Posterior cingulate gyrus (tissue), 11 donors: ENCODE data around the gene GRB2.

Experiments
- DNase-seq, 10 donors: peaks; one replicate each; pipeline versions ENCODE4 v3.0.0 to v3.0.0-alpha.2; 2020 to 2021; ENCODE audit warnings: mixed read lengths in 3 of 10
- intact Hi-C: fragments of 100-400 bp; cut with DNase I; formaldehyde crosslinking; loops from one replicate; pipeline ENCODE4 v1.15.1; 2023

Gene GRB2

GRCh38 chr17:75416006-75416405 is 10.5 kb upstream of the GRB2 start:
- intact Hi-C loops, result no loop called here
- DNase-seq, result no peak

- intact Hi-C loops, result no loop called here
- DNase-seq, result no peak
Measured at GRCh38 chr17:75414488-75414887, 9.0 kb upstream of the GRB2 start.

GRCh38 chr17:75412455-75413317 is 7.2 kb upstream of the GRB2 start:
- intact Hi-C loops, result no loop called here
- peak in 4 of 10 donors; percentile 41 to 70 (median 43) for DNase-seq

GRCh38 chr17:75411328-75412067 is 6.0 kb upstream of the GRB2 start:
- DNase-seq, result no peak
- intact Hi-C loops, result no loop called here

GRCh38 chr17:75410141-75410540 is 4.7 kb upstream of the GRB2 start:
- no peak for DNase-seq
- intact Hi-C loops, result no loop called here

GRCh38 chr17:75407655-75408352 is 2.3 kb upstream of the GRB2 start:
- no peak for DNase-seq
- intact Hi-C loops, result loop anchor here (5.0 kb wide), 1 partner anchor 136 kb away; the partner anchor contains the start of gene MIF4GD

- peak in 2 of 10 donors; percentile 15 to 43 for DNase-seq
- intact Hi-C loops, result loop anchor here (5.0 kb wide), 1 partner anchor 134 kb away; the partner anchor contains the start of gene MIF4GD
Measured at GRCh38 chr17:75406222-75406615, 741 bp upstream of the GRB2 start.

- intact Hi-C loops, result loop anchor here (1.0 to 5.0 kb wide), 3 partner anchors 12 to 133 kb away; partner anchors contain the start of gene MIF4GD
- peak; percentile 8 to 87 (median 38) for DNase-seq
Measured at GRCh38 chr17:75404731-75405364, 630 bp downstream of the GRB2 start.

- DNase-seq, result peak; percentile 33 to 92 (median 64)
- intact Hi-C loops, result loop anchor here (1.0 kb wide), 2 partner anchors 11 to 81 kb away; no protein-coding TSS in a partner anchor
Measured at GRCh38 chr17:75404223-75404730, 1.2 kb downstream of the GRB2 start.

- no peak for DNase-seq
- intact Hi-C loops, result no loop called here
Measured at GRCh38 chr17:75403131-75403530, 2.3 kb downstream of the GRB2 start.

GRCh38 chr17:75402026-75402425 is 3.5 kb downstream of the GRB2 start:
- intact Hi-C loops, result no loop called here
- DNase-seq, result no peak

- intact Hi-C loops, result no loop called here
- DNase-seq, result no peak
Measured at GRCh38 chr17:75400326-75400939, 5.0 kb downstream of the GRB2 start.

- DNase-seq, result no peak
- intact Hi-C loops, result no loop called here
Measured at GRCh38 chr17:75398279-75398678, 7.2 kb downstream of the GRB2 start.

- intact Hi-C loops, result no loop called here
- DNase-seq, result no peak
Measured at GRCh38 chr17:75397217-75397616, 8.3 kb downstream of the GRB2 start.

GRCh38 chr17:75396796-75397195 is 8.7 kb downstream of the GRB2 start:
- intact Hi-C loops, result no loop called here

GRCh38 chr17:75396025-75396424 is 9.5 kb downstream of the GRB2 start:
- no peak for DNase-seq
- intact Hi-C loops, result no loop called here

More at GRCh38 chr17:75396796-75397195, 8.7 kb downstream of the GRB2 start:
- DNase-seq, result no peak

GRCh38 chr17:75394332-75394918 is 11.1 kb downstream of the GRB2 start:
- DNase-seq, result no peak
- intact Hi-C loops, result no loop called here

- intact Hi-C loops, result loop anchor here (1.0 kb wide), 1 partner anchor 11 kb away; no protein-coding TSS in a partner anchor
- DNase-seq, result peak; percentile 98 to 100 (median 99)
Measured at GRCh38 chr17:75393523-75394331, 11.8 kb downstream of the GRB2 start.
